ENCODE results near the gene SNCG.

SNCG gene

DNA sequence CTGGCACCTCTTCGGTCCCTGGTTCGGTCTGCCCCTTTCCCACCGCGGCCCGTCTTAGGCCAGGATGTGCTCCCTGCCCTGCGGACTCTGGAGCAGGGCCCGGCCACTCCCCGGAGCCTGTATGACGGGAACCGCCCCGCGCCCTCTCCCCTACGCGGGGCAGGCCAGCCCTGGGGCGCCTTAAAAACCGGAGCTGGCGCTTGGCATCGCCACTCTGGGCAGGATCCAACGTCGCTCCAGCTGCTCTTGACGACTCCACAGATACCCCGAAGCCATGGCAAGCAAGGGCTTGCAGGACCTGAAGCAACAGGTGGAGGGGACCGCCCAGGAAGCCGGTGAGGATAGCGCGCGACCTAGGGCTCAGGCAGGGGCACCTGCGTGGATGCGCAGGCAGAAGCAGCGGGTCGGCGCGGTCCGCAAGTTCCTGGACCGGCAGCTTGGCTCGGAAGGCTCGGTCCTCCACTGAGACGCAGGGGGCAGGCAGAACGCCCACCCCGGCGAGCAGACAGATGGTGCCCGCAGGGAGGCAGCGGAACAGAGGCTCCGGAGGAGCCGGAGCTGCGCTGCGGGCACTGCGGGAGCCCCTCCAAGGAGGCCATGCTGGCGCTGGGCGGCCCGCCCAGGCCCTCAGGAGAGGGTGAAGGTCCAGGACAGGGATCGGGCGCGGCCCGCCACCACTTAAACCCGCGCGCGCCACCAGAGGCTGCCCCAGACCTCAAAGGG lies 10.0 kb downstream of the SNCG start, which contains the start of gene ADIRF:
TSS of gene ADIRF (plus strand) at position 212 of the 723 bp plus-strand sequence. CDS start at position 275, 63 bp downstream.
- no peak within 1 kb of the TSS for H3K4me3 ChIP-seq (ENCODE audit: low read depth, low read length)
- TF ChIP-seq, protein P1, sequence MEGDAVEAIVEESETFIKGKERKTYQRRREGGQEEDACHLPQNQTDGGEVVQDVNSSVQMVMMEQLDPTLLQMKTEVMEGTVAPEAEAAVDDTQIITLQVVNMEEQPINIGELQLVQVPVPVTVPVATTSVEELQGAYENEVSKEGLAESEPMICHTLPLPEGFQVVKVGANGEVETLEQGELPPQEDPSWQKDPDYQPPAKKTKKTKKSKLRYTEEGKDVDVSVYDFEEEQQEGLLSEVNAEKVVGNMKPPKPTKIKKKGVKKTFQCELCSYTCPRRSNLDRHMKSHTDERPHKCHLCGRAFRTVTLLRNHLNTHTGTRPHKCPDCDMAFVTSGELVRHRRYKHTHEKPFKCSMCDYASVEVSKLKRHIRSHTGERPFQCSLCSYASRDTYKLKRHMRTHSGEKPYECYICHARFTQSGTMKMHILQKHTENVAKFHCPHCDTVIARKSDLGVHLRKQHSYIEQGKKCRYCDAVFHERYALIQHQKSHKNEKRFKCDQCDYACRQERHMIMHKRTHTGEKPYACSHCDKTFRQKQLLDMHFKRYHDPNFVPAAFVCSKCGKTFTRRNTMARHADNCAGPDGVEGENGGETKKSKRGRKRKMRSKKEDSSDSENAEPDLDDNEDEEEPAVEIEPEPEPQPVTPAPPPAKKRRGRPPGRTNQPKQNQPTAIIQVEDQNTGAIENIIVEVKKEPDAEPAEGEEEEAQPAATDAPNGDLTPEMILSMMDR (IDR thresholded peaks at IDR 0.05; ENCODE audit: borderline replicate concordance, insufficient read depth, low read depth, low read length), result no peak

DNA sequence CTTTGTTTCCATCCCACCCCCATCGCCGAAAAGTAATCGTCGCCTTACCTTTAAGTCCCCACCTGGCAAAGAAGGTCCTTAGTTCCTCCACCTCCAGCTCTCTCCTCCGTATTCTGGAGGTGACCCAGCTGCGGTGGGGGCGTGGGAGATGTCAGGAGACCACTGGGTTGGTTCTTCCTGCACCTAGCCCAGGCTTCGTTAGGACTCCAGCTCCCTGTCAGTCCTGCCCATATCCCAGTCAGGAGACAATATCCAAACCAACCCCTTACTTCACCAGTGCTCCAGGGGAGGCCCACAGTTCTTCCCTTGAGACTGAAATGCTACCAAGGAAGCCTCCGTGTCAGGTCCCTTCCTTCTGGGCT lies 10.6 kb downstream of the SNCG start:
- H3K4me3 ChIP-seq (ENCODE audit: low read depth, low read length), result no peak overlapping the region
- TF ChIP-seq, protein P1 (IDR thresholded peaks at IDR 0.05; ENCODE audit: borderline replicate concordance, insufficient read depth, low read depth, low read length), result no peak

DNA sequence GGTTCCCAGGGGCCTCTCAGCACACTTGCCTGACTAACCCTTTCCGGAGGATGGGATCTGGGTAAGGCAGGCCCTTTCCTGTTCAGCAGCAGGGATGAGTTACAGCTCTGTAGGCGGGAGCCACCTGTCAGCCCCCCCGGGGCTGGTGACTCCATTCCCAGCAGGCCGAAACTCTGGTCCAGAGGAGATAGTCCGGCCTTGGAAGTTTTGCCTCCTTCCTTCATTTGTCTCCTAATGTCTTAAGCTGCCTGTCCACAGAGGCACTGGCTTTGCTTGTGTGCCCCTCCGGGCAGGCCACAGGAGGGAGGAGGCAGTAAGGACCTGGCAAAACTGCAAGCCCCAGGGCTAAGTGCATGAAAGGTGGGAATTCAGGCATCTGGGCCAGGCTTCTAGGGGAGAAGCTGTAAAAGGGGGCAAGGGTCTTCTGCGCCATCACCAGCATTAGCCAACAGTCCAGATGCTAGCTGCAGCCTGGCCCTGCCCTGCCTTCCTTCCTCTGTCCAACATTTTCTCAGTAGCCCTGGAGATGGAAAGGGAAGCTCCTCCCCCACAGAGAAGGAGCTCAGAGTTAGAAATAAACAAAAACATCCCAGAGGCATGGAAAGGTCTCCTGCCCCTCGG lies 11.1 kb downstream of the SNCG start:
- TF ChIP-seq, protein P1 (IDR thresholded peaks at IDR 0.05; ENCODE audit: borderline replicate concordance, insufficient read depth, low read depth, low read length), result no peak
- no peak overlapping the region for H3K4me3 ChIP-seq (ENCODE audit: low read depth, low read length)

DNA sequence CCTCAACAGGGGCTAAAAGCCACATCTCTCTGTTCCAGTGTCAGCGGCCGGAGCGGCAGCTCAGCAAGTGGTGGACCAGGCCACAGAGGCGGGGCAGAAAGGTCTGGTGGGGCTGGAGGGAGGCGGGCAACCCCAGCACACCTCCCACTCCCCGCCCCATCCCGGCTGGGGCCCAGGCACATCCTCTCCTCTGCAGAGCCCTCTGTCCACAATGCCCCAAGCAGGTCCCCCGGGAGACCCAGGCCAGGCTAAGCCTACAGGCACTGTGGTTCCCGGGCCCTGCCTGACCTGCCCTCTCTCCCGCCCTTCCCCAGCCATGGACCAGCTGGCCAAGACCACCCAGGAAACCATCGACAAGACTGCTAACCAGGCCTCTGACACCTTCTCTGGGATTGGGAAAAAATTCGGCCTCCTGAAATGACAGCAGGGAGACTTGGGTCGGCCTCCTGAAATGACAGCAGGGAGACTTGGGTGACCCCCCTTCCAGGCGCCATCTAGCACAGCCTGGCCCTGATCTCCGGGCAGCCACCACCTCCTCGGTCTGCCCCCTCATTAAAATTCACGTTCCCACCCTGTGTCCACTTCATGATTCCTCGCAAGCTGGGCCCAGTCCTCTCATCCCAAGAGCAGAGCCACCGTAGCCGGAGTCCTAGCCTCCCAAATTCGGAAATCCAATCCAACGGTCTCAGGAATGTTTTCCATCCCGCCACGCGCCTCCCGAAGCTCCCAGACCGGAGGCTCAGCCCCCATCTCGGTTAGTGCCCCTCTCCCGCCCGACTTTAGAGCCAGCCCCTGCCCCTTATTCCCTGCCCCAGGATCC lies 12.0 kb downstream of the SNCG start:
- TF ChIP-seq, protein P1 (IDR thresholded peaks at IDR 0.05; ENCODE audit: borderline replicate concordance, insufficient read depth, low read depth, low read length), result no peak
- peak overlapping the region; percentile 67 for H3K4me3 ChIP-seq (ENCODE audit: low read depth, low read length)

DNA sequence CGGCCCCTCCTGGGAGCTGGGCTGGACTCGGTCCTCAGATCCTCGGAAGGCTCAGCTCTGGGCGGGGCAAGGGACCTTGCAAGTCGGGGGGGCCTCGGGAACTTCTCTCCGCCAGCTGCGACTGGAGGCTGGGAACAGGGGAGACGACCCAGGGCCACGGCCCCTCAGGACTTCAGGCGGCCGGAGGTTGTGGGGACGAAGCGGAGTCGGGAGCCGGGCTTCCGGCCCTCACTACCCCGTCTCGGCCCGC lies 12.5 kb downstream of the SNCG start:
- H3K4me3 ChIP-seq (ENCODE audit: low read depth, low read length), result peak overlapping the region; percentile 67
- TF ChIP-seq, protein P1 (IDR thresholded peaks at IDR 0.05; ENCODE audit: borderline replicate concordance, insufficient read depth, low read depth, low read length), result no peak

DNA sequence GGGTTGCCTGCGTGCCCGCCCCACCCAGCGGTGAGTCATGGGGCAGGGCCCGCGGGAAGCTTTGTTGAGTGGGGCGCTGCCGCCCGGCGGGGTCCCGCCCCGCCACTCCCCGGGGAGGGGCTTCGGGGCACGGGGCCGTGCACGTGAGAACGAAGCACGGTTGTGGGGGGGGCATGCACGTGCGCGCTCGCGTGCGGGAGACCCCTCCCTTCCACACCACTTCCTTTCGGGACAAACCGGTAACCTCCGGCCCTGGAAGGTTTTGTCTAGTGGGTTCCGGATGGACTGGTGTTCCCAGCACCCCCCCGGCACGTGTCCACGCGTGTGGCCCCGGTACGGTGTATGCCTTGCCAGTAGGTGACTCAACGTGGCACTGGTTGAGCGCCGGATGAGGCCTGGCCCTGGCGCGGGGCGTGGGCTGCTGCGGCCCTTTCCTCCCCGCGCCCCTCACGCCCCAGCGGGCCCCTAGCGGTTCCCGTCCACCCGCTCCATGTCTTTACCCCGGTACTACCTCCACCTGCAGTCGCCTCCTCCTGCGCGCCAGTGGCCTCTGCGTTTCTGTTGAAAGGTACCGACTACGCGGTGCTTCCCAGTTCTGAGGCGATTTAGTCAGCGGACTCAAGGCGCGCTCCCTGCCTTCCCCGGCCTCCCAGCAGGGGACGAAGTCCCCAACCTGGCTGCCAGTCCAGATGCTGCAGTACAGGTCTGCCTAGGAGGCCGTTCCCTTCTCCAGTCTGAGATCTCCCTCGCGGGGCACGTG lies 13.0 kb downstream of the SNCG start:
- H3K4me3 ChIP-seq (ENCODE audit: low read depth, low read length), result peak overlapping the region; percentile 67
- TF ChIP-seq, protein P1 (IDR thresholded peaks at IDR 0.05; ENCODE audit: borderline replicate concordance, insufficient read depth, low read depth, low read length), result peak; percentile 14; the same call in 1 of the 2 replicates
